ENCODE measurements around the gene SAMD3. TPM values are rescaled to one million over a fixed set of nuclear protein-coding genes. Genes with fewer than 3 reads are reported as not detected.

Gene SAMD3
- total RNA-seq, 1 experiment from 2014 or later, result 7.5 TPM

DNA sequence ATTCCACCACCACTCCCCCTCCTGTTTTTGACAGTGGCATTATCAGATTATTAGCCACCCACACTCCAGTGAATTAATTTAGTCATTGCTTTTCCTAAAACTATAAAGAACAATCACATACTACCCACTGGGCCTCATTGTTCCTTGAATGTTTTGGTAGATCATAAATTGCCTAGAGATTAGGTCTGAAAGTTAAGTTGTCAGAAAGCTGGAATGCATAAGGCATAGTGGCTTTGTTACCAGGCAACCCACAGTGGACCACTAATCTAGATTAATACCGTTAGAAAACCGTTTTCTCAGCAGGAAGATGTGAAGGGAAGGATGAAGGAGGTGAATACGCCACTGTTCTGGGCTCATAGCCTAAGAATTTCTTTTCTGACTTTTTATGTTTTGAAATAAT lies 75.6 kb downstream of the SAMD3 start:
- H3K9ac ChIP-seq (ENCODE audit: low read length), result no peak overlapping the region
- TF ChIP-seq ZNF274 (IDR thresholded peaks at IDR 0.05; ENCODE audit: low read depth, low read length), result no peak
- TF ChIP-seq YY1 (IDR thresholded peaks at IDR 0.05; ENCODE audit: extremely low read depth, insufficient replicate concordance, low read depth, low read length), result no peak
- no peak overlapping the region for H3K27ac ChIP-seq (ENCODE audit: low read depth, low read length)
- H3K4me1 ChIP-seq (ENCODE audit: control insufficient read depth in 1 of 2, insufficient read depth in 2 of 2, low read length in 2 of 2), result no peaks in the 10 kb centered on the region
- H2AFZ ChIP-seq (ENCODE audit: low read depth, low read length, poor library complexity, severe bottlenecking), result no peak overlapping the region
- intact Hi-C loops (cut with micrococcal nuclease), result no loop called here
- no peaks in the 10 kb centered on the region for H3K9me2 ChIP-seq (ENCODE audit: insufficient read depth)
- no peak for DNase-seq (ENCODE audit: low read depth, low spot score)
- H3K4me3 ChIP-seq (replicated peaks in 1 of 2; ENCODE audit: low read depth in 1 of 2, low read length in 2 of 2), result no peak overlapping the region
- RAD21 ChIA-PET (ENCODE audit: low non-redundant PET in 1 of 2, low total read pairs in 2 of 2, uncharacterized antibody in 2 of 2, unreplicated experiment in 2 of 2), result no interaction called here
- no peak for ATAC-seq
- no peaks in the 10 kb centered on the region for H3K27me3 ChIP-seq (ENCODE audit: insufficient read depth, low read length)
- no peaks in the 10 kb centered on the region for H4K20me1 ChIP-seq (ENCODE audit: insufficient read depth)
- H3K36me3 ChIP-seq (ENCODE audit: control insufficient read depth in 1 of 2, insufficient read depth in 2 of 2, low read length in 2 of 2), result no peaks in the 10 kb centered on the region
- H3K4me2 ChIP-seq (ENCODE audit: low read length), result no peak overlapping the region
- BruUV-seq (replicated peaks), result no TSS peak
- H3K79me2 ChIP-seq (ENCODE audit: insufficient read depth, low read length), result no peaks in the 10 kb centered on the region
- CTCF ChIA-PET, result no interaction called here
- POLR2A ChIA-PET, result no interaction called here
- no peaks in the 10 kb centered on the region for H3K9me3 ChIP-seq (ENCODE audit: control insufficient read depth in 1 of 2, insufficient read depth in 1 of 2, low read depth in 1 of 2, low read length in 2 of 2)

- Histone ChIP-seq H3K27ac (ENCODE audit: low read depth, low read length) (no peak overlapping the region), H4K20me1 (ENCODE audit: insufficient read depth) (no peaks in the 10 kb centered on the region), H3K79me2 (ENCODE audit: insufficient read depth, low read length) (no peaks in the 10 kb centered on the region), H3K4me2 (ENCODE audit: low read length) (no peak overlapping the region), H3K9ac (ENCODE audit: low read length) (no peak overlapping the region), H3K9me2 (ENCODE audit: insufficient read depth) (no peaks in the 10 kb centered on the region), H3K4me3 (replicated peaks in 1 of 2; ENCODE audit: low read depth in 1 of 2, low read length in 2 of 2) (no peak overlapping the region), H3K27me3 (ENCODE audit: insufficient read depth, low read length) (no peaks in the 10 kb centered on the region), H3K4me1 (ENCODE audit: control insufficient read depth in 1 of 2, insufficient read depth in 2 of 2, low read length in 2 of 2) (no peaks in the 10 kb centered on the region), H3K36me3 (ENCODE audit: control insufficient read depth in 1 of 2, insufficient read depth in 2 of 2, low read length in 2 of 2) (peaks cover 0 to 4% of the 10 kb centered on the region in 2 experiments; a peak in 1 of 4 replicates), H3K9me3 (ENCODE audit: control insufficient read depth in 1 of 2, insufficient read depth in 1 of 2, low read depth in 1 of 2, low read length in 2 of 2) (no peaks in the 10 kb centered on the region), H2AFZ (ENCODE audit: low read depth, low read length, poor library complexity, severe bottlenecking) (no peak overlapping the region)
- TF ChIP-seq ZNF274 (IDR thresholded peaks at IDR 0.05; ENCODE audit: low read depth, low read length) (no peak), ELF1 (IDR thresholded peaks at IDR 0.05; ENCODE audit: borderline replicate concordance, low read depth) (no peak), POLR2AphosphoS5 (IDR thresholded peaks at IDR 0.05; ENCODE audit: low read depth, low read length) (no peak)
- ChIA-PET CTCF (no interaction called here), POLR2A (no interaction called here), RAD21 (ENCODE audit: low non-redundant PET in 1 of 2, low total read pairs in 2 of 2, uncharacterized antibody in 2 of 2, unreplicated experiment in 2 of 2) (no interaction called here)
- intact Hi-C loops (cut with micrococcal nuclease), result no loop called here
- BruUV-seq (replicated peaks), result no TSS peak
- no peak for DNase-seq (ENCODE audit: low read depth, low spot score)
- no peak for ATAC-seq
Measured at GRCh38 chr6:130143709-130144108, 79.0 kb downstream of the SAMD3 start.

Data from HCT116 (cell line).